Activated T-helper 2 cell treated with anti-CD3 and anti-CD28 coated beads, Interferon-gamma antibody, Interleukin-2, Interleukin-4, amounts not matched to agents 10 μg/mL and 5 μg/mL and 100 μg/mL, durations not matched to agents 14 hours and 24 hours and 36 hours (primary cell): Measurements from ENCODE around the gene ZC3H6. TPM values are rescaled to one million over a fixed set of nuclear protein-coding genes. Genes with fewer than 3 reads are reported as not detected.
"Not testable (repeated sequence)": the region's sequence is repeated elsewhere in the genome, so short reads cannot be mapped to it uniquely, and the experiment has no call there.

Source experiments
- DNase-seq: peaks from one replicate; pipeline ENCODE4 v3.0.0; 2021; ENCODE audit warnings: low spot score
- H3K27ac Mint-ChIP-seq: one replicate; pipeline ENCODE4 v1.8.0; 2021; ENCODE audit warnings: mixed read lengths
- H3K27me3 Mint-ChIP-seq: one replicate; pipeline ENCODE4 v1.8.0; 2021; ENCODE audit warnings: low read depth, mixed read lengths
- H3K36me3 Mint-ChIP-seq: one replicate; pipeline ENCODE4 v1.8.0; 2021; ENCODE audit warnings: low read depth, mixed read lengths
- H3K4me1 Mint-ChIP-seq: one replicate; pipeline ENCODE4 v1.8.0; 2021; ENCODE audit warnings: low read depth, mixed read lengths
- H3K4me3 Mint-ChIP-seq: one replicate; pipeline ENCODE4 v1.8.0; 2021; ENCODE audit warnings: low read depth, mild to moderate bottlenecking, moderate library complexity, mixed read lengths
- H3K9me3 Mint-ChIP-seq: one replicate; pipeline ENCODE4 v1.8.0; 2021; ENCODE audit warnings: mixed read lengths
- intact Hi-C: fragments of 100-400 bp; cut with micrococcal nuclease; formaldehyde crosslinking; loops from one replicate; pipeline ENCODE4 v1.15.1; 2023
- total RNA-seq: library from RNA; stranded (reverse); gene quantifications from 2 replicates; pipeline ENCODE4 v1.2.3, GENCODE V29; 2022

ZC3H6 gene
- total RNA-seq, 1 donor from 2014 or later: 8.2 TPM

- DNase-seq, H3K27me3 Mint-ChIP-seq, H3K9me3 Mint-ChIP-seq, H3K4me1 Mint-ChIP-seq, H3K27ac Mint-ChIP-seq, intact Hi-C loops, H3K36me3 Mint-ChIP-seq, H3K4me3 Mint-ChIP-seq: not testable (repeated sequence)
These were observed 8.1 kb downstream of the ZC3H6 start for GRCh38 chr2:112283535-112283934.

- intact Hi-C loops: no loop called here
- Mint-ChIP-seq H3K4me1 (peaks cover 1% of the 10 kb centered on the region), H3K27me3 (no peaks in the 10 kb centered on the region), H3K27ac (no peak overlapping the region), H3K4me3 (no peak overlapping the region), H3K36me3 (no peaks in the 10 kb centered on the region), H3K9me3 (no peaks in the 10 kb centered on the region)
- no peak for DNase-seq
These were observed 14.7 kb downstream of the ZC3H6 start for GRCh38 chr2:112290088-112290487.

GRCh38 chr2:112290648-112291047, 15.3 kb downstream of the ZC3H6 start:
- Mint-ChIP-seq H3K4me3 (no peak overlapping the region), H3K36me3 (no peaks in the 10 kb centered on the region), H3K4me1 (peaks cover 1% of the 10 kb centered on the region), H3K9me3 (no peaks in the 10 kb centered on the region), H3K27ac (no peak overlapping the region), H3K27me3 (no peaks in the 10 kb centered on the region)
- no peak for DNase-seq
- intact Hi-C loops: no loop called here

GRCh38 chr2:112293636-112294401, 18.4 kb downstream of the ZC3H6 start:
- DNase-seq: no peak
- intact Hi-C loops: no loop called here
- H3K27ac Mint-ChIP-seq: no peak overlapping the region
- H3K9me3 Mint-ChIP-seq: no peaks in the 10 kb centered on the region
- no peaks in the 10 kb centered on the region for H3K36me3 Mint-ChIP-seq
- H3K4me1 Mint-ChIP-seq: peaks cover 1% of the 10 kb centered on the region
- H3K4me3 Mint-ChIP-seq: no peak overlapping the region
- H3K27me3 Mint-ChIP-seq: no peaks in the 10 kb centered on the region

GRCh38 chr2:112295407-112296078, 20.1 kb downstream of the ZC3H6 start:
- H3K27me3 Mint-ChIP-seq: no peaks in the 10 kb centered on the region
- H3K27ac Mint-ChIP-seq: no peak overlapping the region
- DNase-seq: no peak
- no peak overlapping the region for H3K4me3 Mint-ChIP-seq
- H3K9me3 Mint-ChIP-seq: no peaks in the 10 kb centered on the region
- H3K36me3 Mint-ChIP-seq: peaks cover 6% of the 10 kb centered on the region
- intact Hi-C loops: no loop called here
- H3K4me1 Mint-ChIP-seq: peaks cover 1% of the 10 kb centered on the region

- DNase-seq: no peak
- intact Hi-C loops: no loop called here
These were observed 21.0 kb downstream of the ZC3H6 start for GRCh38 chr2:112296407-112296806.

GRCh38 chr2:112301171-112301584, 25.8 kb downstream of the ZC3H6 start:
- Mint-ChIP-seq H3K9me3 (no peaks in the 10 kb centered on the region), H3K27ac (no peak overlapping the region), H3K27me3 (no peaks in the 10 kb centered on the region), H3K4me1 (peaks cover 4% of the 10 kb centered on the region), H3K36me3 (peaks cover 34% of the 10 kb centered on the region), H3K4me3 (no peak overlapping the region)
- intact Hi-C loops: no loop called here
- no peak for DNase-seq

More at GRCh38 chr2:112296407-112296806, 21.0 kb downstream of the ZC3H6 start:
- no peaks in the 10 kb centered on the region for H3K9me3 Mint-ChIP-seq
- no peak overlapping the region for H3K27ac Mint-ChIP-seq
- H3K27me3 Mint-ChIP-seq: no peaks in the 10 kb centered on the region
- H3K36me3 Mint-ChIP-seq: peaks cover 14% of the 10 kb centered on the region
- peaks cover 1% of the 10 kb centered on the region for H3K4me1 Mint-ChIP-seq
- H3K4me3 Mint-ChIP-seq: no peak overlapping the region

GRCh38 chr2:112301973-112302372, 26.6 kb downstream of the ZC3H6 start:
- H3K9me3 Mint-ChIP-seq: no peaks in the 10 kb centered on the region
- no peak overlapping the region for H3K27ac Mint-ChIP-seq
- no peak overlapping the region for H3K4me3 Mint-ChIP-seq
- peaks cover 34% of the 10 kb centered on the region for H3K36me3 Mint-ChIP-seq
- H3K4me1 Mint-ChIP-seq: peaks cover 4% of the 10 kb centered on the region
- no peaks in the 10 kb centered on the region for H3K27me3 Mint-ChIP-seq
- no peak for DNase-seq
- intact Hi-C loops: no loop called here

GRCh38 chr2:112304298-112304941, 29.0 kb downstream of the ZC3H6 start:
- DNase-seq: no peak
- Mint-ChIP-seq H3K36me3 (peaks cover 40% of the 10 kb centered on the region), H3K9me3 (no peaks in the 10 kb centered on the region), H3K27ac (peak overlapping the region; percentile 34), H3K4me1 (peaks cover 4% of the 10 kb centered on the region), H3K4me3 (no peak overlapping the region), H3K27me3 (no peaks in the 10 kb centered on the region)
- intact Hi-C loops: no loop called here

GRCh38 chr2:112305132-112305531, 29.7 kb downstream of the ZC3H6 start:
- Mint-ChIP-seq H3K4me1 (peaks cover 4% of the 10 kb centered on the region), H3K27me3 (no peaks in the 10 kb centered on the region), H3K27ac (no peak overlapping the region), H3K9me3 (no peaks in the 10 kb centered on the region), H3K36me3 (peaks cover 40% of the 10 kb centered on the region), H3K4me3 (no peak overlapping the region)
- no peak for DNase-seq
- intact Hi-C loops: no loop called here

GRCh38 chr2:112310906-112311305, 35.5 kb downstream of the ZC3H6 start:
- Mint-ChIP-seq H3K4me3 (no peak overlapping the region), H3K9me3 (no peaks in the 10 kb centered on the region), H3K27ac (no peak overlapping the region), H3K4me1 (no peaks in the 10 kb centered on the region), H3K36me3 (peaks cover 16% of the 10 kb centered on the region), H3K27me3 (no peaks in the 10 kb centered on the region)
- DNase-seq: no peak
- intact Hi-C loops: no loop called here

- intact Hi-C loops: no loop called here
- Mint-ChIP-seq H3K27ac (no peak overlapping the region), H3K36me3 (peaks cover 18% of the 10 kb centered on the region)
These were observed 36.5 kb downstream of the ZC3H6 start for GRCh38 chr2:112311932-112312331.

GRCh38 chr2:112312821-112313220, 37.4 kb downstream of the ZC3H6 start:
- Mint-ChIP-seq H3K4me1 (no peaks in the 10 kb centered on the region), H3K4me3 (no peak overlapping the region), H3K27ac (no peak overlapping the region), H3K27me3 (no peaks in the 10 kb centered on the region), H3K36me3 (peaks cover 12% of the 10 kb centered on the region), H3K9me3 (no peaks in the 10 kb centered on the region)
- intact Hi-C loops: no loop called here
- no peak for DNase-seq

More at GRCh38 chr2:112311932-112312331, 36.5 kb downstream of the ZC3H6 start:
- DNase-seq: no peak
- Mint-ChIP-seq H3K4me1 (no peaks in the 10 kb centered on the region), H3K27me3 (no peaks in the 10 kb centered on the region), H3K4me3 (no peak overlapping the region), H3K9me3 (no peaks in the 10 kb centered on the region)
